B cell (primary cell): ENCODE data around the gene ELAVL2.

ENCODE experiments used
- CTCF ChIP-seq: fragments of 200-600 bp; IDR thresholded peaks from one replicate; pipeline ENCODE4 v1.8.0; 2022; ENCODE audit warnings: antibody characterized with exemption, mild to moderate bottlenecking
- EZH2 ChIP-seq: IDR thresholded peaks from 2 replicates; pipeline ENCODE4 v1.6.1; 2012; ENCODE audit warnings: borderline replicate concordance, low read depth, mild to moderate bottlenecking, moderate library complexity, low read length; ENCODE audit not compliant: insufficient read depth, poor library complexity, severe bottlenecking

GRCh38 chr9:23824830-23825591 lies 1.0 kb downstream of the ELAVL2 start:
- TF ChIP-seq CTCF = no peak
- no peak for TF ChIP-seq EZH2
